Fibroblast of lung (primary cell): ENCODE data around the gene CYSTM1.
A peak's percentile ranks its signal among the peaks of the same experiment; 100 is the strongest.

Source experiments
- CTCF ChIP-seq, 2 donors: IDR thresholded peaks in 1 of 2; conservative IDR thresholded peaks in 1 of 2; 1 replicate in 1 of 2; 2 replicates in 1 of 2; pipeline ENCODE4 v1.5.1; 2011 to 2012; ENCODE audit warnings: low read length in 2 of 2, control low read depth in 1 of 2, inconsistent platforms in 1 of 2, low read depth in 1 of 2, mild to moderate bottlenecking in 1 of 2
- EZH2 ChIP-seq: IDR thresholded peaks from 2 replicates; pipeline ENCODE4 v1.5.1; 2012; ENCODE audit warnings: low read length, control low read depth, mild to moderate bottlenecking; ENCODE audit errors: missing control alignments

GRCh38 chr5:140239939-140240700, 65.1 kb downstream of the CYSTM1 start:
- TF ChIP-seq CTCF (conservative IDR thresholded peaks at IDR 0.05 in 1 of 2, IDR thresholded peaks at IDR 0.05 in 1 of 2; ENCODE audit: low read depth in 1 of 2, low read length in 2 of 2) (peak; percentile 62 to 68), EZH2 (no peak)
